ENCODE measurements around the gene R3HDM2. TPM values are rescaled to one million over a fixed set of nuclear protein-coding genes. Genes with fewer than 3 reads are reported as not detected.
A peak's percentile ranks its signal among the peaks of the same experiment; 100 is the strongest.

Gene R3HDM2
- total and polyA plus RNA-seq, 2 of the 13 experiments (the other 11 are each of a cell fraction or from before 2014, with no cell fraction given) = 11.1 to 23.5 TPM

DNA sequence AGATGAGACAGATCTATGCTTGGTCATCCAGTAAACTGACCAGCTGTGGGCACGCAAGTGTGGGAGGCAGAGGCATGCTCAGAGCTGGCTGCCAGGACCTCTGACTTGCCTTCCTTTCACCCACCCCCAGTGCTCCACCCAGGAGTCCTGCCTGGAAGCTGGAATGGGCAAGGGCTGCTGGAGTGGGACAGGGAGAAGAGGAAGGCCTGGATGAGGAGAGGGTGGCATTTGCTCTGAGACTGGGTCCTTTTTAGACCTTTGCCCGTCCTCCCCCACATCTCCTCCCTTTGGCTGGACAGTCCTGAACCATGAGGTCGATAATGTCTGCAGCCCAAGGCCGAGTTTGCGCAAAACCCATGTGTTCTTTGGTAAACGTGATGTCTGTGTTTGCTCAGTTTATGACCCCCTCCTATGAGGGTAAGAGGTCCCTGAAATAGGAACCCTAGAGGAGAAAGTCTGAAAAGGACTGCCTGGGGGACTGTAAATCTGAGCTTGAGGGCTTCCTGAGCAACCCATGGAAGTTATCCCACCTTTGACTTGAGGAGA is 20.5 kb upstream of the R3HDM2 start (continued):
- TF ChIP-seq, protein P1, sequence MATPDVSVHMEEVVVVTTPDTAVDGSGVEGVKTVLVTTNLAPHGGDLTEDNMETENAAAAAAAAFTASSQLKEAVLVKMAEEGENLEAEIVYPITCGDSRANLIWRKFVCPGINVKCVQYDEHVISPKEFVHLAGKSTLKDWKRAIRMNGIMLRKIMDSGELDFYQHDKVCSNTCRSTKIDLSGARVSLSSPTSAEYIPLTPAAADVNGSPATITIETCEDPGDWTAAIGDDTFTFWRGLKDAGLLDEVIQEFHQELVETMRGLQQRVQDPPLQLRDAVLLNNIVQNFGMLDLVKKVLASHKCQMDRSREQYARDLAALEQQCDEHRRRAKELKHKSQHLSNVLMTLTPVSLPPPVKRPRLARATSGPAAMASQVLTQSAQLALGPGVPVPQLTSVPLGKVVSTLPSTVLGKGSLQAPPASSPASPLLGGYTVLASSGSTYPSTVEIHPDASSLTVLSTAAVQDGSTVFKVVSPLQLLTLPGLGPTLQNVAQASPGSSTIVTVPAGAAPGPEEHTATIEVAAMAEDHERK (CRISPR knock-in tag; IDR thresholded peaks at IDR 0.05; ENCODE audit: low read depth) = 0 out of 2 replicates have a peak, but pooled peaks have one; percentile 67
- TF ChIP-seq SNAPC2 (CRISPR knock-in tag; IDR thresholded peaks at IDR 0.05) (peak; percentile 90), ZNF652 (CRISPR knock-in tag; IDR thresholded peaks at IDR 0.05; ENCODE audit: borderline replicate concordance, low read depth) (0 out of 2 replicates have a peak, but pooled peaks have one; percentile 48), NONO (IDR thresholded peaks at IDR 0.05) (no peak), NONO (CRISPR knock-in tag; conservative IDR thresholded peaks at IDR 0.05) (peak; percentile 95), ZNF335 (CRISPR knock-in tag; IDR thresholded peaks at IDR 0.05) (no peak; the same call in 1 of the 2 replicates), FOXK1 (CRISPR knock-in tag; IDR thresholded peaks at IDR 0.05; ENCODE audit: borderline replicate concordance, low read depth) (peak; percentile 98)
- TF ChIP-seq, protein P2, sequence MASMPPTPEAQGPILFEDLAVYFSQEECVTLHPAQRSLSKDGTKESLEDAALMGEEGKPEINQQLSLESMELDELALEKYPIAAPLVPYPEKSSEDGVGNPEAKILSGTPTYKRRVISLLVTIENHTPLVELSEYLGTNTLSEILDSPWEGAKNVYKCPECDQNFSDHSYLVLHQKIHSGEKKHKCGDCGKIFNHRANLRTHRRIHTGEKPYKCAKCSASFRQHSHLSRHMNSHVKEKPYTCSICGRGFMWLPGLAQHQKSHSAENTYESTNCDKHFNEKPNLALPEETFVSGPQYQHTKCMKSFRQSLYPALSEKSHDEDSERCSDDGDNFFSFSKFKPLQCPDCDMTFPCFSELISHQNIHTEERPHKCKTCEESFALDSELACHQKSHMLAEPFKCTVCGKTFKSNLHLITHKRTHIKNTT (CRISPR knock-in tag; IDR thresholded peaks at IDR 0.05) = no peak
- TF ChIP-seq, protein P3, sequence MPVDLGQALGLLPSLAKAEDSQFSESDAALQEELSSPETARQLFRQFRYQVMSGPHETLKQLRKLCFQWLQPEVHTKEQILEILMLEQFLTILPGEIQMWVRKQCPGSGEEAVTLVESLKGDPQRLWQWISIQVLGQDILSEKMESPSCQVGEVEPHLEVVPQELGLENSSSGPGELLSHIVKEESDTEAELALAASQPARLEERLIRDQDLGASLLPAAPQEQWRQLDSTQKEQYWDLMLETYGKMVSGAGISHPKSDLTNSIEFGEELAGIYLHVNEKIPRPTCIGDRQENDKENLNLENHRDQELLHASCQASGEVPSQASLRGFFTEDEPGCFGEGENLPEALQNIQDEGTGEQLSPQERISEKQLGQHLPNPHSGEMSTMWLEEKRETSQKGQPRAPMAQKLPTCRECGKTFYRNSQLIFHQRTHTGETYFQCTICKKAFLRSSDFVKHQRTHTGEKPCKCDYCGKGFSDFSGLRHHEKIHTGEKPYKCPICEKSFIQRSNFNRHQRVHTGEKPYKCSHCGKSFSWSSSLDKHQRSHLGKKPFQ (CRISPR knock-in tag; IDR thresholded peaks at IDR 0.05; ENCODE audit: insufficient replicate concordance) = peak; percentile 42
- TF ChIP-seq, protein P4, sequence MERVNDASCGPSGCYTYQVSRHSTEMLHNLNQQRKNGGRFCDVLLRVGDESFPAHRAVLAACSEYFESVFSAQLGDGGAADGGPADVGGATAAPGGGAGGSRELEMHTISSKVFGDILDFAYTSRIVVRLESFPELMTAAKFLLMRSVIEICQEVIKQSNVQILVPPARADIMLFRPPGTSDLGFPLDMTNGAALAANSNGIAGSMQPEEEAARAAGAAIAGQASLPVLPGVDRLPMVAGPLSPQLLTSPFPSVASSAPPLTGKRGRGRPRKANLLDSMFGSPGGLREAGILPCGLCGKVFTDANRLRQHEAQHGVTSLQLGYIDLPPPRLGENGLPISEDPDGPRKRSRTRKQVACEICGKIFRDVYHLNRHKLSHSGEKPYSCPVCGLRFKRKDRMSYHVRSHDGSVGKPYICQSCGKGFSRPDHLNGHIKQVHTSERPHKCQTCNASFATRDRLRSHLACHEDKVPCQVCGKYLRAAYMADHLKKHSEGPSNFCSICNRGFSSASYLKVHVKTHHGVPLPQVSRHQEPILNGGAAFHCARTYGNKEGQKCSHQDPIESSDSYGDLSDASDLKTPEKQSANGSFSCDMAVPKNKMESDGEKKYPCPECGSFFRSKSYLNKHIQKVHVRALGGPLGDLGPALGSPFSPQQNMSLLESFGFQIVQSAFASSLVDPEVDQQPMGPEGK (CRISPR knock-in tag; IDR thresholded peaks at IDR 0.05) = peak; percentile 98
